ENCODE measurements around the gene SLC6A18.

DNA sequence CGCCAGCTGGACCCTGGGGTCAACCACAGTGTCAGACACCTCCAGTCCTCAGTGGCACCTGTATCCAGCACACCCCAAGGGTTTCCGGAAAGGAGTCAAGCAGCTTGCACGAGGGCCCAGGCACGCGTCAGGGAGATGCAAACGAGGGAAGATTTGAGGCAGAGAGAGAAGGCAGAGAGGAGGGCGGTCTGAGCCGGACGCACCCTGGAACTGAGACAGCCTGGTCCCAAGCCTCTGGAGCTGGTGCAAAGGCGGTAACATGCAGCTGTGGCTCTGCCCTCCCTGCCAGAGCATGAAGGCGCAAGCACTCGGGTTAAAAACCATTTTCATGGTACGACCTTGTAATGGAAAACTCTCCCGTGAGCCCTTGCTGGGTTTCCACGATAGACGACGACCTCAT is 32.2 kb downstream of the SLC6A18 start:
- TF ChIP-seq POLR2A (IDR thresholded peaks at IDR 0.05; ENCODE audit: low read length) (no peak), GATA1 (IDR thresholded peaks at IDR 0.05; ENCODE audit: low read depth, low read length) (no peak)
